DND-41 (cell line): ENCODE results near the gene MBD3L5.

Source experiments
- EZH2 ChIP-seq: IDR thresholded peaks from 3 replicates; pipeline ENCODE4 v1.6.1; 2012; ENCODE audit warnings: borderline replicate concordance, low read depth, mild to moderate bottlenecking, moderate library complexity, low read length, inconsistent platforms; ENCODE audit not compliant: severe bottlenecking
- TF ChIP-seq, protein P1 (sequence below): IDR thresholded peaks from 2 replicates; pipeline ENCODE4 v1.5.1; 2012; ENCODE audit warnings: borderline replicate concordance, low read length, moderate library complexity, mild to moderate bottlenecking; ENCODE audit not compliant: poor library complexity, severe bottlenecking; ENCODE audit errors: extremely low read depth

DNA sequence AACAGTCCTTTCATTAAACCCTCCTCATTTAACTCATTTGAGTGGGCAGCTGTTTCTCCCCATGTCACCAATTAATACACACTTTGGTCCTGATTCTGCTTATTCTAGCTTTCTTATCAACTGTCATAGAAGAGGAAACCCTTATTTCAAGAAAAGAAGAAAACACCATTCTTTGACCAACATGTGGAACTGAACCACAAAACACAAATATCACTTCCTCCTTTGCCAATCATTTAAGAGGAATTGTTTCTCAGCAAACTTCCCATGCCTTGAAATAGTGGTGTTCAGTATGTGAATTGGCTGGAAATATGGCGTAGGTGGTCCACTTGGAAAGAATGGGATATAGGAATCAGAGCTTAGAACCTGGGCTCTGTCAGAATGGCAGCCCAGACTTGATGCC lies 29.6 kb upstream of the MBD3L5 start:
- TF ChIP-seq, protein P1, sequence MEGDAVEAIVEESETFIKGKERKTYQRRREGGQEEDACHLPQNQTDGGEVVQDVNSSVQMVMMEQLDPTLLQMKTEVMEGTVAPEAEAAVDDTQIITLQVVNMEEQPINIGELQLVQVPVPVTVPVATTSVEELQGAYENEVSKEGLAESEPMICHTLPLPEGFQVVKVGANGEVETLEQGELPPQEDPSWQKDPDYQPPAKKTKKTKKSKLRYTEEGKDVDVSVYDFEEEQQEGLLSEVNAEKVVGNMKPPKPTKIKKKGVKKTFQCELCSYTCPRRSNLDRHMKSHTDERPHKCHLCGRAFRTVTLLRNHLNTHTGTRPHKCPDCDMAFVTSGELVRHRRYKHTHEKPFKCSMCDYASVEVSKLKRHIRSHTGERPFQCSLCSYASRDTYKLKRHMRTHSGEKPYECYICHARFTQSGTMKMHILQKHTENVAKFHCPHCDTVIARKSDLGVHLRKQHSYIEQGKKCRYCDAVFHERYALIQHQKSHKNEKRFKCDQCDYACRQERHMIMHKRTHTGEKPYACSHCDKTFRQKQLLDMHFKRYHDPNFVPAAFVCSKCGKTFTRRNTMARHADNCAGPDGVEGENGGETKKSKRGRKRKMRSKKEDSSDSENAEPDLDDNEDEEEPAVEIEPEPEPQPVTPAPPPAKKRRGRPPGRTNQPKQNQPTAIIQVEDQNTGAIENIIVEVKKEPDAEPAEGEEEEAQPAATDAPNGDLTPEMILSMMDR, result no peak
- TF ChIP-seq EZH2, result no peak
